Head of caudate nucleus (tissue), 42 donors: ENCODE results near the gene RALGAPA1.
"Not testable (repeated sequence)": the region's sequence is repeated elsewhere in the genome, so short reads cannot be mapped to it uniquely, and the experiment has no call there.

Source experiments
- DNase-seq, 42 donors: peaks; one replicate each; pipeline versions ENCODE4 v3.0.0 to v3.0.0-alpha.2; 2020 to 2021; ENCODE audit warnings: mixed read lengths in 7 of 42
- intact Hi-C: fragments of 100-400 bp; cut with DNase I; formaldehyde crosslinking; loops from one replicate; pipeline ENCODE4 v1.15.0; 2022

Gene RALGAPA1

GRCh38 chr14:35666429-35667043, 142.6 kb downstream of the RALGAPA1 start:
- intact Hi-C loops = no loop called here
- DNase-seq = no peak

- DNase-seq = no peak
- intact Hi-C loops = no loop called here
Observed at GRCh38 chr14:35661875-35662274, 147.2 kb downstream of the RALGAPA1 start.

- no peak for DNase-seq
- intact Hi-C loops = no loop called here
Observed at GRCh38 chr14:35653045-35653444, 156.1 kb downstream of the RALGAPA1 start.

- no peak for DNase-seq
- intact Hi-C loops = no loop called here
Observed at GRCh38 chr14:35643513-35643912, 165.6 kb downstream of the RALGAPA1 start.

GRCh38 chr14:35637851-35638250, 171.2 kb downstream of the RALGAPA1 start:
- no peak for DNase-seq
- intact Hi-C loops = no loop called here

- no peak for DNase-seq
- intact Hi-C loops = no loop called here
Observed at GRCh38 chr14:35637269-35637668, 171.8 kb downstream of the RALGAPA1 start.

- DNase-seq = no peak
- intact Hi-C loops = no loop called here
Observed at GRCh38 chr14:35632676-35633075, 176.4 kb downstream of the RALGAPA1 start.

- intact Hi-C loops = no loop called here
- no peak for DNase-seq
Observed at GRCh38 chr14:35632271-35632670, 176.8 kb downstream of the RALGAPA1 start.

GRCh38 chr14:35631071-35631805, 177.9 kb downstream of the RALGAPA1 start:
- DNase-seq = no peak
- intact Hi-C loops = no loop called here

GRCh38 chr14:35628989-35629388, 180.1 kb downstream of the RALGAPA1 start:
- intact Hi-C loops = no loop called here
- no peak for DNase-seq

- intact Hi-C loops = not testable (repeated sequence)
Observed at GRCh38 chr14:35626947-35627346, 182.1 kb downstream of the RALGAPA1 start.

GRCh38 chr14:35621996-35622395, 187.1 kb downstream of the RALGAPA1 start:
- intact Hi-C loops, DNase-seq: not testable (repeated sequence)

More at GRCh38 chr14:35626947-35627346, 182.1 kb downstream of the RALGAPA1 start:
- not testable (repeated sequence) for DNase-seq

GRCh38 chr14:35619998-35620397, 189.1 kb downstream of the RALGAPA1 start:
- DNase-seq, intact Hi-C loops: not testable (repeated sequence)

- intact Hi-C loops, DNase-seq: not testable (repeated sequence)
Observed at GRCh38 chr14:35619461-35619860, 189.6 kb downstream of the RALGAPA1 start.

- intact Hi-C loops = no loop called here
- no peak for DNase-seq
Observed at GRCh38 chr14:35617500-35617899, 191.6 kb downstream of the RALGAPA1 start.

GRCh38 chr14:35607380-35607779, 201.7 kb downstream of the RALGAPA1 start:
- intact Hi-C loops = no loop called here

GRCh38 chr14:35600253-35600652, 208.8 kb downstream of the RALGAPA1 start:
- no peak for DNase-seq
- intact Hi-C loops = no loop called here

More at GRCh38 chr14:35607380-35607779, 201.7 kb downstream of the RALGAPA1 start:
- DNase-seq = no peak

GRCh38 chr14:35594616-35595015, 214.5 kb downstream of the RALGAPA1 start:
- intact Hi-C loops = no loop called here
- DNase-seq = no peak

- intact Hi-C loops, DNase-seq: not testable (repeated sequence)
Observed at GRCh38 chr14:35587373-35587772, 221.7 kb downstream of the RALGAPA1 start.

- no peak for DNase-seq
- intact Hi-C loops = no loop called here
Observed at GRCh38 chr14:35578639-35579038, 230.5 kb downstream of the RALGAPA1 start.

- DNase-seq = no peak
- intact Hi-C loops = no loop called here
Observed at GRCh38 chr14:35578135-35578534, 231.0 kb downstream of the RALGAPA1 start.
